ENCODE results near the gene SIMC1.

The SIMC1 gene

GRCh38 chr5:176392526-176392925 is 154.3 kb downstream of the SIMC1 start:
- Histone ChIP-seq H3K9me3 (ENCODE audit: severe bottlenecking) (no peaks in the 10 kb centered on the region), H3K27ac (ENCODE audit: poor library complexity, severe bottlenecking) (no peak overlapping the region), H3K27me3 (ENCODE audit: insufficient read depth, poor library complexity, severe bottlenecking) (no peaks in the 10 kb centered on the region), H3K4me3 (ENCODE audit: severe bottlenecking) (no peak overlapping the region), H3K4me1 (ENCODE audit: insufficient read depth, poor library complexity, severe bottlenecking) (peaks cover 4% of the 10 kb centered on the region), H3K36me3 (ENCODE audit: low read depth) (peaks cover 66% of the 10 kb centered on the region)
- ATAC-seq (ENCODE audit: low read depth), result no peak
- no peak for DNase-seq (ENCODE audit: low spot score)
- TF ChIP-seq, protein P1, sequence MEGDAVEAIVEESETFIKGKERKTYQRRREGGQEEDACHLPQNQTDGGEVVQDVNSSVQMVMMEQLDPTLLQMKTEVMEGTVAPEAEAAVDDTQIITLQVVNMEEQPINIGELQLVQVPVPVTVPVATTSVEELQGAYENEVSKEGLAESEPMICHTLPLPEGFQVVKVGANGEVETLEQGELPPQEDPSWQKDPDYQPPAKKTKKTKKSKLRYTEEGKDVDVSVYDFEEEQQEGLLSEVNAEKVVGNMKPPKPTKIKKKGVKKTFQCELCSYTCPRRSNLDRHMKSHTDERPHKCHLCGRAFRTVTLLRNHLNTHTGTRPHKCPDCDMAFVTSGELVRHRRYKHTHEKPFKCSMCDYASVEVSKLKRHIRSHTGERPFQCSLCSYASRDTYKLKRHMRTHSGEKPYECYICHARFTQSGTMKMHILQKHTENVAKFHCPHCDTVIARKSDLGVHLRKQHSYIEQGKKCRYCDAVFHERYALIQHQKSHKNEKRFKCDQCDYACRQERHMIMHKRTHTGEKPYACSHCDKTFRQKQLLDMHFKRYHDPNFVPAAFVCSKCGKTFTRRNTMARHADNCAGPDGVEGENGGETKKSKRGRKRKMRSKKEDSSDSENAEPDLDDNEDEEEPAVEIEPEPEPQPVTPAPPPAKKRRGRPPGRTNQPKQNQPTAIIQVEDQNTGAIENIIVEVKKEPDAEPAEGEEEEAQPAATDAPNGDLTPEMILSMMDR (IDR thresholded peaks at IDR 0.05; ENCODE audit: poor library complexity, severe bottlenecking), result no peak

DNA sequence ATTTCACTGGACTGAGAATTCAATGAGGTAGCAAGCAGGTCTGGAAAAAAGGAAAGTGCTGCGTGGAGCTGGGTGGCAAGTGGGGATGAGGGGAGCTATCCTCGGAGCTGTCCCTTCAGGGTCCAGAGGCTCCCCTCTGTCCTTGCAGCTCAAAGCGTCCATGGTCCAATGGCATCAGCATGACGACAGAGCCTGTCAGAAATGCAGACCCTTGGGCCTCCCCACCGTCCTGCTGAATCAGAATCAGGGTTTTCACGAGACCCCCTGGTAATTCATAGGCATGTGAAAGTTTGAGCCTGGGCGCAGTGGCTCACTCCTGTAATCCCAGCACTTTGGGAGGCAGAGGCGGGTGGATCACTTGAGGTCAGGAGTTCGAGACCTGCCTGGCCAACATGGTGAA is 155.9 kb downstream of the SIMC1 start:
- TF ChIP-seq, protein P1 (IDR thresholded peaks at IDR 0.05; ENCODE audit: poor library complexity, severe bottlenecking), result no peak
- H3K4me1 ChIP-seq (ENCODE audit: insufficient read depth, poor library complexity, severe bottlenecking), result peaks cover 4% of the 10 kb centered on the region
- H3K36me3 ChIP-seq (ENCODE audit: low read depth), result peaks cover 80% of the 10 kb centered on the region
- no peaks in the 10 kb centered on the region for H3K9me3 ChIP-seq (ENCODE audit: severe bottlenecking)
- no peaks in the 10 kb centered on the region for H3K27me3 ChIP-seq (ENCODE audit: insufficient read depth, poor library complexity, severe bottlenecking)
- H3K27ac ChIP-seq (ENCODE audit: poor library complexity, severe bottlenecking), result no peak overlapping the region
- no peak for ATAC-seq (ENCODE audit: low read depth)
- DNase-seq (ENCODE audit: low spot score), result no peak
- H3K4me3 ChIP-seq (ENCODE audit: severe bottlenecking), result no peak overlapping the region

- Histone ChIP-seq H3K27ac (ENCODE audit: poor library complexity, severe bottlenecking) (no peak overlapping the region), H3K4me3 (ENCODE audit: severe bottlenecking) (no peak overlapping the region), H3K36me3 (ENCODE audit: low read depth) (peaks cover 80% of the 10 kb centered on the region), H3K4me1 (ENCODE audit: insufficient read depth, poor library complexity, severe bottlenecking) (peaks cover 3% of the 10 kb centered on the region), H3K27me3 (ENCODE audit: insufficient read depth, poor library complexity, severe bottlenecking) (no peaks in the 10 kb centered on the region), H3K9me3 (ENCODE audit: severe bottlenecking) (no peaks in the 10 kb centered on the region)
- TF ChIP-seq, protein P1 (IDR thresholded peaks at IDR 0.05; ENCODE audit: poor library complexity, severe bottlenecking), result no peak
- ATAC-seq (ENCODE audit: low read depth) (no peak), DNase-seq (ENCODE audit: low spot score) (no peak)
These were observed 156.9 kb downstream of the SIMC1 start for GRCh38 chr5:176394881-176395675.

Measured in RWPE2 (cell line).